HepG2 (cell line): Measurements from ENCODE around the gene LRRC15. TPM values are rescaled to one million over a fixed set of nuclear protein-coding genes. Genes with fewer than 3 reads are reported as not detected.

ENCODE experiments used
- ATAC-seq: fragments of 200-7000 bp; cut with Tn5 transposase; 3 replicates; pipeline ENCODE4 v1.9.1; 2020; ENCODE audit warnings: mild to moderate bottlenecking, moderate library complexity
- BruUV-seq: library from RNA; stranded (reverse); fragments of 400-500 nt; replicated peaks from 2 replicates; lab custom pipeline; 2021; lab: Mats Ljungman, UMichigan
- CTCF ChIA-PET: fragments of 300-600 bp; formaldehyde crosslinking; extraction: SDS; loops from one replicate; lab custom pipeline; 2021; ENCODE audit warnings: low total read pairs, inconsistent platforms, low intra/inter-chr PET ratio; lab: Yijun Ruan, JAX
- POLR2A ChIA-PET: fragments of 350-600 bp; sonication (Branson Sonifier 250); formaldehyde crosslinking; loops from one replicate; lab custom pipeline; 2020; ENCODE audit warnings: antibody characterized with exemption, inconsistent platforms; lab: Yijun Ruan, JAX
- DNase-seq: peaks from one replicate; pipeline ENCODE4 v3.0.0-alpha.2; 2015; ENCODE audit warnings: low spot score
- FAIRE-seq: peaks from 3 replicates; lab custom pipeline; 2011; peaks lifted over from hg19 to GRCh38; lab: Jason Lieb, UNC
- H2AFZ ChIP-seq: one replicate; pipeline ENCODE4 v1.6.1; 2011; ENCODE audit warnings: low read length, inconsistent platforms
- H3K27ac ChIP-seq: fragments of 300-600 bp; 3 replicates; pipeline ENCODE4 v1.8.0; 2011; ENCODE audit warnings: mixed run types, mild to moderate bottlenecking, mixed read lengths, low read length, inconsistent platforms; ENCODE audit not compliant: insufficient read depth; ENCODE audit errors: extremely low read length
- H3K27me3 ChIP-seq, 2 experiments: fragments of 200-600 bp in 1 of 2; 2 replicates in 1 of 2; 3 replicates in 1 of 2; pipeline versions ENCODE4 v1.6.0 to v1.8.0; 2011; ENCODE audit warnings: low read length in 2 of 2, mild to moderate bottlenecking in 2 of 2, moderate library complexity in 2 of 2, inconsistent platforms in 1 of 2; ENCODE audit not compliant: insufficient read depth in 2 of 2, control insufficient read depth in 1 of 2
- H3K36me3 ChIP-seq, 2 experiments: fragments of 200-600 bp in 1 of 2; replicated peaks in 1 of 2; 2 replicates in 1 of 2; 3 replicates in 1 of 2; pipeline versions ENCODE4 v1.5.1 to v1.8.0; 2011; ENCODE audit warnings: low read length in 2 of 2, inconsistent platforms in 1 of 2; ENCODE audit not compliant: insufficient read depth in 2 of 2, control insufficient read depth in 1 of 2
- H3K4me1 ChIP-seq: 2 replicates; pipeline ENCODE4 v1.5.1; 2012; ENCODE audit warnings: low read length, inconsistent platforms; ENCODE audit not compliant: insufficient read depth
- H3K4me2 ChIP-seq: 2 replicates; pipeline ENCODE4 v1.6.0; 2011; ENCODE audit warnings: low read depth, low read length, inconsistent platforms
- H3K4me3 ChIP-seq, 3 experiments: fragments of 200-600 bp in 1 of 3; sonication (generic), shearing (Covaris generic) in 1 of 3; replicated peaks in 1 of 3; 2 replicates each; pipeline ENCODE4 v1.5.1; 2011 to 2016; ENCODE audit warnings: low read length in 3 of 3, inconsistent platforms in 2 of 3, low read depth in 2 of 3, mild to moderate bottlenecking in 2 of 3, control low read depth in 1 of 3, mixed read lengths in 1 of 3; ENCODE audit not compliant: insufficient read depth in 1 of 3
- H3K79me2 ChIP-seq: one replicate; pipeline ENCODE4 v1.6.1; 2011; ENCODE audit warnings: low read length, inconsistent platforms; ENCODE audit not compliant: insufficient read depth
- H3K9ac ChIP-seq: 2 replicates; pipeline ENCODE4 v1.6.0; 2011; ENCODE audit warnings: mild to moderate bottlenecking, low read depth, low read length, inconsistent platforms; ENCODE audit not compliant: insufficient read depth
- H3K9me3 ChIP-seq: 2 replicates; pipeline ENCODE4 v1.5.1; 2012; ENCODE audit warnings: mild to moderate bottlenecking, low read length
- H4K20me1 ChIP-seq: 2 replicates; pipeline ENCODE4 v1.6.0; 2011; ENCODE audit warnings: inconsistent platforms, mild to moderate bottlenecking, low read length, moderate library complexity; ENCODE audit not compliant: insufficient read depth
- AGO1 ChIP-seq: fragments of 200-400 bp; formaldehyde crosslinking; IDR thresholded peaks from 2 replicates; pipeline ENCODE4 v1.6.1; 2017; ENCODE audit warnings: mild to moderate bottlenecking, low read depth, low read length, moderate library complexity; ENCODE audit not compliant: poor library complexity, severe bottlenecking
- CEBPB ChIP-seq: IDR thresholded peaks from 2 replicates; pipeline ENCODE4 v1.6.1; 2011; ENCODE audit warnings: low read depth, low read length, improper control_type of control experiment, borderline replicate concordance
- MTF1 ChIP-seq: sonication (generic); formaldehyde crosslinking; IDR thresholded peaks from 2 replicates; pipeline ENCODE4 v1.5.0; 2020; ENCODE audit warnings: missing genetic modification reagents
- POLR2A ChIP-seq, 2 experiments: IDR thresholded peaks; 2 replicates each; pipeline ENCODE4 v1.6.1; 2011; ENCODE audit warnings: low read depth in 2 of 2, low read length in 2 of 2, mild to moderate bottlenecking in 1 of 2, moderate library complexity in 1 of 2; ENCODE audit not compliant: insufficient read depth in 1 of 2
- SMC3 ChIP-seq: IDR thresholded peaks from 2 replicates; pipeline ENCODE4 v1.6.1; 2011; ENCODE audit warnings: low read length, improper control_type of control experiment
- THAP11 ChIP-seq: IDR thresholded peaks from 2 replicates; pipeline ENCODE4 v1.6.1; 2016; ENCODE audit warnings: missing biosample characterization, missing genetic modification reagents
- ZNF605 ChIP-seq: sonication (generic); formaldehyde crosslinking; IDR thresholded peaks from 2 replicates; pipeline ENCODE4 v1.8.0; 2022; ENCODE audit warnings: mild to moderate bottlenecking, missing genetic modification reagents
- WGBS: methylation state at CpG from one replicate; pipeline ENCODE4 v1.1.6; 2017; ENCODE audit warnings: low lambda C conversion rate; 5-methylcytosine and 5-hydroxymethylcytosine counted together
- in situ Hi-C: cut with HindIII; loops from 2 replicates; pipeline ENCODE4 v1.10.0; 2017; ENCODE audit warnings: low pct_unique_long_range_greater_than_20kb; ENCODE audit not compliant: extremely low pct_ligation_motif_present
- intact Hi-C: fragments of 100-400 bp; cut with micrococcal nuclease; formaldehyde crosslinking; loops from one replicate; pipeline ENCODE4 v1.10.0; 2022; ENCODE audit not compliant: unreplicated experiment
- polyA plus RNA-seq, 8 experiments: library from polyadenylated mRNA; depleted of rRNA in 3 of 8; stranded (reverse) in 7 of 8; unstranded in 1 of 8; fragments of >200 nt; fragmentation: Illumina TruSeq in 4 of 8; extraction: Trizol in 4 of 8; gene quantifications; 2 replicates each; pipeline versions ENCODE4 v1.2.1 to v1.2.3, GENCODE V29; 2011 to 2016; ENCODE audit warnings: low read depth in 4 of 8, missing spikeins in 1 of 8, mixed read lengths in 1 of 8; ENCODE audit not compliant: insufficient read depth in 1 of 8
- total RNA-seq, 5 experiments: library from RNA; depleted of rRNA; stranded (reverse); fragments of >200 nt; fragmentation: Illumina TruSeq; extraction: Trizol; gene quantifications; 2 replicates each; pipeline ENCODE4 v1.2.3, GENCODE V29; 2016; ENCODE audit warnings: low read depth in 1 of 5
- TF ChIP-seq, protein P1 (sequence below): sonication (generic); formaldehyde crosslinking; IDR thresholded peaks from 2 replicates; pipeline ENCODE4 v1.4.0; 2020; ENCODE audit warnings: missing genetic modification reagents
- TF ChIP-seq, protein P2 (sequence below): IDR thresholded peaks from 2 replicates; pipeline ENCODE4 v1.6.1; 2018; ENCODE audit warnings: missing genetic modification reagents, mild to moderate bottlenecking, missing compliant biosample characterization
- TF ChIP-seq, protein P3 (sequence below): sonication (generic); formaldehyde crosslinking; conservative IDR thresholded peaks from 2 replicates; pipeline ENCODE4 v1.4.0; 2020; ENCODE audit warnings: missing genetic modification reagents

The LRRC15 gene
- total and polyA plus RNA-seq, 2 of the 13 experiments (the other 11 are each of a cell fraction or from before 2014, with no cell fraction given) = not detected

DNA sequence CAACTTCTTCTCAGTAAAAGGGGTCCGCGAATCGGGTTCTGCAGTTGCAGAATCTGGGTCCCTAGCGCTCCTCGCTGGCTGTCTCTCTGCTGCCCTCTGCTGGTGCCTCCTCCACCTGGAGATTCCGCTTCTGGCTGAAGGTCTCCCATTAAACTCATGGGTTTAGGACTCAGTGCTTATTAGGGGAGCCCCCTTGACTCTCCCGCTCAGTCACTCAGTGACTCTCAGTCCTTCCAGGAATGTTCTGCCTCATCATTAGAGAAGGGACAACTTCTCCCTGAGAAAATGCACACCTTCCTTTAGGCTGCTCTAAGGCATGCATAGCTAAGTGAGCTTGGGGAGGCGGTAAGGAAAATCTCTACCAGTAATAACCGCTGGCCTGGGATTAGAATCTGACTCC is 25.5 kb downstream of the LRRC15 start (continued):
- TF ChIP-seq ZNF605 (CRISPR knock-in tag) (0 out of 2 replicates have a peak, but pooled peaks have one; percentile 18), SMC3 (peak; percentile 67)

DNA sequence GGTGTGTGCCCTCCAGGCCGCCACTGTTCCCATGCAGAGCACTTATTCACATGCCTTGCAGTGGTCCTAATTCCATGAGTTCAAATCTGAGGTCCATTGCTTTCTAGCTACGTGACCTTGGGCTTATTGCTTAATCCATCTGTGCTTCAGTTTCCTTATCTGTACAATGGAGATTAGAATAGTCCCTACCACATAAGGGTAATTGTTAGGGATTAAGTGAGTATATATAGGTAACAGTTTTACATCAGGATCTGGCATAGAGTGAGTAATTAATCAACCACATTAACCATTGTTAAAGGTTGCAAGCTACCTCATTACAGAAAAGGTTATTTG is 26.0 kb downstream of the LRRC15 start:
- Histone ChIP-seq H3K27me3 (no peaks in the 10 kb centered on the region), H3K9ac (no peak overlapping the region), H3K27ac (no peak overlapping the region), H3K9me3 (no peaks in the 10 kb centered on the region), H3K4me2 (no peak overlapping the region), H2AFZ (no peak overlapping the region), H3K36me3 (peaks cover 9 to 18% of the 10 kb centered on the region in 2 experiments; a peak in 4 of 5 replicates), H3K4me1 (0 out of 2 replicates have a peak, but pooled peaks cover 5% of the 10 kb centered on the region), H3K79me2 (no peaks in the 10 kb centered on the region), H4K20me1 (no peaks in the 10 kb centered on the region), H3K4me3 (no peak overlapping the region)
- DNase-seq (no peak), ATAC-seq (no peak), FAIRE-seq (no peak)
- ChIA-PET CTCF (interaction anchor here (1.5 to 1.8 kb wide), 2 partner anchors 10 to 61 kb away, joined by 6 to 9 read pairs; no protein-coding TSS in a partner anchor), POLR2A (interaction anchor here (1.4 kb wide), 1 partner anchor 8 kb away, joined by 3 read pairs; no protein-coding TSS in a partner anchor)
- TF ChIP-seq MTF1 (CRISPR knock-in tag) = no peak
- no peak for TF ChIP-seq THAP11
- TF ChIP-seq, protein P1, sequence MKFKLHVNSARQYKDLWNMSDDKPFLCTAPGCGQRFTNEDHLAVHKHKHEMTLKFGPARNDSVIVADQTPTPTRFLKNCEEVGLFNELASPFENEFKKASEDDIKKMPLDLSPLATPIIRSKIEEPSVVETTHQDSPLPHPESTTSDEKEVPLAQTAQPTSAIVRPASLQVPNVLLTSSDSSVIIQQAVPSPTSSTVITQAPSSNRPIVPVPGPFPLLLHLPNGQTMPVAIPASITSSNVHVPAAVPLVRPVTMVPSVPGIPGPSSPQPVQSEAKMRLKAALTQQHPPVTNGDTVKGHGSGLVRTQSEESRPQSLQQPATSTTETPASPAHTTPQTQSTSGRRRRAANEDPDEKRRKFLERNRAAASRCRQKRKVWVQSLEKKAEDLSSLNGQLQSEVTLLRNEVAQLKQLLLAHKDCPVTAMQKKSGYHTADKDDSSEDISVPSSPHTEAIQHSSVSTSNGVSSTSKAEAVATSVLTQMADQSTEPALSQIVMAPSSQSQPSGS (CRISPR knock-in tag) = no peak
- TF ChIP-seq, protein P2, sequence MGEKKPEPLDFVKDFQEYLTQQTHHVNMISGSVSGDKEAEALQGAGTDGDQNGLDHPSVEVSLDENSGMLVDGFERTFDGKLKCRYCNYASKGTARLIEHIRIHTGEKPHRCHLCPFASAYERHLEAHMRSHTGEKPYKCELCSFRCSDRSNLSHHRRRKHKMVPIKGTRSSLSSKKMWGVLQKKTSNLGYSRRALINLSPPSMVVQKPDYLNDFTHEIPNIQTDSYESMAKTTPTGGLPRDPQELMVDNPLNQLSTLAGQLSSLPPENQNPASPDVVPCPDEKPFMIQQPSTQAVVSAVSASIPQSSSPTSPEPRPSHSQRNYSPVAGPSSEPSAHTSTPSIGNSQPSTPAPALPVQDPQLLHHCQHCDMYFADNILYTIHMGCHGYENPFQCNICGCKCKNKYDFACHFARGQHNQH = no peak
- no peak for TF ChIP-seq AGO1
- TF ChIP-seq POLR2A (IDR thresholded peaks at IDR 0.05; ENCODE audit: insufficient read depth in 1 of 2, low read depth in 2 of 2, low read length in 2 of 2) = no peak
- TF ChIP-seq, protein P3, sequence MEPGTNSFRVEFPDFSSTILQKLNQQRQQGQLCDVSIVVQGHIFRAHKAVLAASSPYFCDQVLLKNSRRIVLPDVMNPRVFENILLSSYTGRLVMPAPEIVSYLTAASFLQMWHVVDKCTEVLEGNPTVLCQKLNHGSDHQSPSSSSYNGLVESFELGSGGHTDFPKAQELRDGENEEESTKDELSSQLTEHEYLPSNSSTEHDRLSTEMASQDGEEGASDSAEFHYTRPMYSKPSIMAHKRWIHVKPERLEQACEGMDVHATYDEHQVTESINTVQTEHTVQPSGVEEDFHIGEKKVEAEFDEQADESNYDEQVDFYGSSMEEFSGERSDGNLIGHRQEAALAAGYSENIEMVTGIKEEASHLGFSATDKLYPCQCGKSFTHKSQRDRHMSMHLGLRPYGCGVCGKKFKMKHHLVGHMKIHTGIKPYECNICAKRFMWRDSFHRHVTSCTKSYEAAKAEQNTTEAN = no peak
- peak; percentile 44; the same call in 1 of the 2 replicates for TF ChIP-seq CEBPB
- in situ Hi-C loops = no loop called here
- intact Hi-C loops = no loop called here
- no TSS peak for BruUV-seq
- WGBS = 85% methylated on average over 2 of the region's 2 CpGs
